ENCODE measurements around the gene AKAP13.

DNA sequence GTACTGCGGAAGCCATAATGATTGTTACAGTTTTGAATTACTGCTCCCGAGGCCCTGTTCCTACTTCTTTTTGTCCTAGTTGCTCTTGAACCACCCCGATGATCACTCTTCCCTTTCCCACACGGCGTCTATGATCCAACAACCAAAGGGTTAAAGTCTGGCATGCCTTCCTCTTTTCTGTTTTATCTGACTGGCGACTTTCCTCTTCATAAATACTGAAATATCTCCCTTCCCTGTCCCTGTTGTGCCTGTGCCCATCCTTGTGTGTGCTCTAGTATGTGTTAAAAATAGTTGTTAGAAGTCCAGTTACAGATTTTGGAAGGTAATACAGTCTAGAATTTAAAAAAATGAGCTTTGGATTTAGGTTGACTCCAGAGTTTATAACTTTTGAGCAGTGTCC, 83.6 kb downstream of the AKAP13 start:
- TF ChIP-seq, protein P1, sequence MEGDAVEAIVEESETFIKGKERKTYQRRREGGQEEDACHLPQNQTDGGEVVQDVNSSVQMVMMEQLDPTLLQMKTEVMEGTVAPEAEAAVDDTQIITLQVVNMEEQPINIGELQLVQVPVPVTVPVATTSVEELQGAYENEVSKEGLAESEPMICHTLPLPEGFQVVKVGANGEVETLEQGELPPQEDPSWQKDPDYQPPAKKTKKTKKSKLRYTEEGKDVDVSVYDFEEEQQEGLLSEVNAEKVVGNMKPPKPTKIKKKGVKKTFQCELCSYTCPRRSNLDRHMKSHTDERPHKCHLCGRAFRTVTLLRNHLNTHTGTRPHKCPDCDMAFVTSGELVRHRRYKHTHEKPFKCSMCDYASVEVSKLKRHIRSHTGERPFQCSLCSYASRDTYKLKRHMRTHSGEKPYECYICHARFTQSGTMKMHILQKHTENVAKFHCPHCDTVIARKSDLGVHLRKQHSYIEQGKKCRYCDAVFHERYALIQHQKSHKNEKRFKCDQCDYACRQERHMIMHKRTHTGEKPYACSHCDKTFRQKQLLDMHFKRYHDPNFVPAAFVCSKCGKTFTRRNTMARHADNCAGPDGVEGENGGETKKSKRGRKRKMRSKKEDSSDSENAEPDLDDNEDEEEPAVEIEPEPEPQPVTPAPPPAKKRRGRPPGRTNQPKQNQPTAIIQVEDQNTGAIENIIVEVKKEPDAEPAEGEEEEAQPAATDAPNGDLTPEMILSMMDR (IDR thresholded peaks at IDR 0.05; ENCODE audit: control extremely low read depth in 1 of 3, insufficient read depth in 1 of 3, low read depth in 1 of 3, low read length in 3 of 3), result no peak
- TF ChIP-seq ASH2L (IDR thresholded peaks at IDR 0.05; ENCODE audit: low read length) (no peak), SP1 (IDR thresholded peaks at IDR 0.05; ENCODE audit: low read depth, low read length) (no peak), BRCA1 (IDR thresholded peaks at IDR 0.05; ENCODE audit: low read depth, low read length) (no peak), POLR2AphosphoS5 (IDR thresholded peaks at IDR 0.05; ENCODE audit: low read depth, low read length) (no peak), EP300 (IDR thresholded peaks at IDR 0.05; ENCODE audit: borderline replicate concordance in 1 of 2, low read depth in 2 of 2, low read length in 2 of 2) (no peak), GABPA (IDR thresholded peaks at IDR 0.05; ENCODE audit: borderline replicate concordance, insufficient read depth, low read length) (no peak), YY1 (IDR thresholded peaks at IDR 0.05; ENCODE audit: low read depth, low read length) (no peak), CREB1 (IDR thresholded peaks at IDR 0.05) (no peak)
- TF ChIP-seq, protein P2, sequence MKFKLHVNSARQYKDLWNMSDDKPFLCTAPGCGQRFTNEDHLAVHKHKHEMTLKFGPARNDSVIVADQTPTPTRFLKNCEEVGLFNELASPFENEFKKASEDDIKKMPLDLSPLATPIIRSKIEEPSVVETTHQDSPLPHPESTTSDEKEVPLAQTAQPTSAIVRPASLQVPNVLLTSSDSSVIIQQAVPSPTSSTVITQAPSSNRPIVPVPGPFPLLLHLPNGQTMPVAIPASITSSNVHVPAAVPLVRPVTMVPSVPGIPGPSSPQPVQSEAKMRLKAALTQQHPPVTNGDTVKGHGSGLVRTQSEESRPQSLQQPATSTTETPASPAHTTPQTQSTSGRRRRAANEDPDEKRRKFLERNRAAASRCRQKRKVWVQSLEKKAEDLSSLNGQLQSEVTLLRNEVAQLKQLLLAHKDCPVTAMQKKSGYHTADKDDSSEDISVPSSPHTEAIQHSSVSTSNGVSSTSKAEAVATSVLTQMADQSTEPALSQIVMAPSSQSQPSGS (IDR thresholded peaks at IDR 0.05; ENCODE audit: low read length), result no peak
- TF ChIP-seq, protein P3, sequence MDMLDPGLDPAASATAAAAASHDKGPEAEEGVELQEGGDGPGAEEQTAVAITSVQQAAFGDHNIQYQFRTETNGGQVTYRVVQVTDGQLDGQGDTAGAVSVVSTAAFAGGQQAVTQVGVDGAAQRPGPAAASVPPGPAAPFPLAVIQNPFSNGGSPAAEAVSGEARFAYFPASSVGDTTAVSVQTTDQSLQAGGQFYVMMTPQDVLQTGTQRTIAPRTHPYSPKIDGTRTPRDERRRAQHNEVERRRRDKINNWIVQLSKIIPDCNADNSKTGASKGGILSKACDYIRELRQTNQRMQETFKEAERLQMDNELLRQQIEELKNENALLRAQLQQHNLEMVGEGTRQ (IDR thresholded peaks at IDR 0.05; ENCODE audit: low read length), result no peak

Measured in H1 (cell line).